HCT116 (cell line): ENCODE measurements around the gene CREBZF.

Experiments used
- EZH2 ChIP-seq: fragments of 200-600 bp; sonication (generic); IDR thresholded peaks from 2 replicates; pipeline ENCODE4 v1.6.1; 2017; ENCODE audit warnings: antibody characterized with exemption, mixed run types
- POLR2A ChIP-seq: IDR thresholded peaks from 2 replicates; pipeline ENCODE4 v1.7.0; 2011; ENCODE audit warnings: borderline replicate concordance; ENCODE audit not compliant: insufficient read depth, insufficient read length; ENCODE audit errors: extremely low read depth
- POLR2AphosphoS5 ChIP-seq: IDR thresholded peaks from 2 replicates; pipeline ENCODE4 v1.6.1; 2011; ENCODE audit warnings: mild to moderate bottlenecking, low read depth, low read length, moderate library complexity
- SP1 ChIP-seq: IDR thresholded peaks from 2 replicates; pipeline ENCODE4 v1.6.1; 2012; ENCODE audit warnings: low read depth
- YY1 ChIP-seq: IDR thresholded peaks from 2 replicates; pipeline ENCODE4 v1.6.1; 2011; ENCODE audit warnings: low read length, low read depth, moderate library complexity, mild to moderate bottlenecking; ENCODE audit not compliant: insufficient replicate concordance; ENCODE audit errors: extremely low read depth
- TF ChIP-seq, protein P1 (sequence below), 3 experiments: fragments of 200-600 bp in 1 of 3; sonication (generic) in 1 of 3; IDR thresholded peaks in 2 of 3; conservative IDR thresholded peaks in 1 of 3; 2 replicates each; pipeline ENCODE4 v1.5.1; 2012 to 2017; ENCODE audit warnings: low read depth in 2 of 3, low read length in 2 of 3, antibody characterized with exemption in 1 of 3, borderline replicate concordance in 1 of 3, control low read depth in 1 of 3, mild to moderate bottlenecking in 1 of 3, mixed read lengths in 1 of 3, mixed run types in 1 of 3, moderate library complexity in 1 of 3; ENCODE audit not compliant: insufficient read depth in 1 of 3
- TF ChIP-seq, protein P2 (sequence below): IDR thresholded peaks from 2 replicates; pipeline ENCODE4 v1.6.1; 2012; ENCODE audit warnings: low read depth
- TF ChIP-seq, protein P3 (sequence below): IDR thresholded peaks from 2 replicates; pipeline ENCODE4 v1.6.1; 2012

DNA sequence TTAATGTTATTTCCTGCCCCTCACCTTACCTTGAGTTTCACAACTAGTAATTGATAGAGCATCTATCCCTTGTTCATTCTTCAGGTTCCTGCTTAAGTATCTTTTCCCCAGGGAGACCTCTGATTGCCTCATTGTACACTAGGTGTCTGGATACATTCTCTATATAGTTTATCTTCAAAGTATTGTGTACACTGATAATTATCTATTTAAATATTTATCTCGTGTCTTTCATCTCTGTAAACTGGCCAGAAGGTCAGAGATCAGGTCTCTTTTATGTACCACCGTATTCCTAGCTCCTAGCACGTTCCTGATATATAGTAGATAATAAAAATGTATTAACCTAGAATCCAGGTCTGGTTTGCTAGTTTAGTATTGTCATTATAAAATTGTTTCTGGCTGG, 30.2 kb downstream of the CREBZF start:
- TF ChIP-seq POLR2AphosphoS5 = no peak
- TF ChIP-seq, protein P1, sequence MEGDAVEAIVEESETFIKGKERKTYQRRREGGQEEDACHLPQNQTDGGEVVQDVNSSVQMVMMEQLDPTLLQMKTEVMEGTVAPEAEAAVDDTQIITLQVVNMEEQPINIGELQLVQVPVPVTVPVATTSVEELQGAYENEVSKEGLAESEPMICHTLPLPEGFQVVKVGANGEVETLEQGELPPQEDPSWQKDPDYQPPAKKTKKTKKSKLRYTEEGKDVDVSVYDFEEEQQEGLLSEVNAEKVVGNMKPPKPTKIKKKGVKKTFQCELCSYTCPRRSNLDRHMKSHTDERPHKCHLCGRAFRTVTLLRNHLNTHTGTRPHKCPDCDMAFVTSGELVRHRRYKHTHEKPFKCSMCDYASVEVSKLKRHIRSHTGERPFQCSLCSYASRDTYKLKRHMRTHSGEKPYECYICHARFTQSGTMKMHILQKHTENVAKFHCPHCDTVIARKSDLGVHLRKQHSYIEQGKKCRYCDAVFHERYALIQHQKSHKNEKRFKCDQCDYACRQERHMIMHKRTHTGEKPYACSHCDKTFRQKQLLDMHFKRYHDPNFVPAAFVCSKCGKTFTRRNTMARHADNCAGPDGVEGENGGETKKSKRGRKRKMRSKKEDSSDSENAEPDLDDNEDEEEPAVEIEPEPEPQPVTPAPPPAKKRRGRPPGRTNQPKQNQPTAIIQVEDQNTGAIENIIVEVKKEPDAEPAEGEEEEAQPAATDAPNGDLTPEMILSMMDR (IDR thresholded peaks at IDR 0.05 in 2 of 3, conservative IDR thresholded peaks at IDR 0.05 in 1 of 3; ENCODE audit: borderline replicate concordance in 1 of 3, insufficient read depth in 1 of 3, low read depth in 2 of 3, low read length in 2 of 3) = no peak
- no peak for TF ChIP-seq POLR2A
- TF ChIP-seq, protein P2, sequence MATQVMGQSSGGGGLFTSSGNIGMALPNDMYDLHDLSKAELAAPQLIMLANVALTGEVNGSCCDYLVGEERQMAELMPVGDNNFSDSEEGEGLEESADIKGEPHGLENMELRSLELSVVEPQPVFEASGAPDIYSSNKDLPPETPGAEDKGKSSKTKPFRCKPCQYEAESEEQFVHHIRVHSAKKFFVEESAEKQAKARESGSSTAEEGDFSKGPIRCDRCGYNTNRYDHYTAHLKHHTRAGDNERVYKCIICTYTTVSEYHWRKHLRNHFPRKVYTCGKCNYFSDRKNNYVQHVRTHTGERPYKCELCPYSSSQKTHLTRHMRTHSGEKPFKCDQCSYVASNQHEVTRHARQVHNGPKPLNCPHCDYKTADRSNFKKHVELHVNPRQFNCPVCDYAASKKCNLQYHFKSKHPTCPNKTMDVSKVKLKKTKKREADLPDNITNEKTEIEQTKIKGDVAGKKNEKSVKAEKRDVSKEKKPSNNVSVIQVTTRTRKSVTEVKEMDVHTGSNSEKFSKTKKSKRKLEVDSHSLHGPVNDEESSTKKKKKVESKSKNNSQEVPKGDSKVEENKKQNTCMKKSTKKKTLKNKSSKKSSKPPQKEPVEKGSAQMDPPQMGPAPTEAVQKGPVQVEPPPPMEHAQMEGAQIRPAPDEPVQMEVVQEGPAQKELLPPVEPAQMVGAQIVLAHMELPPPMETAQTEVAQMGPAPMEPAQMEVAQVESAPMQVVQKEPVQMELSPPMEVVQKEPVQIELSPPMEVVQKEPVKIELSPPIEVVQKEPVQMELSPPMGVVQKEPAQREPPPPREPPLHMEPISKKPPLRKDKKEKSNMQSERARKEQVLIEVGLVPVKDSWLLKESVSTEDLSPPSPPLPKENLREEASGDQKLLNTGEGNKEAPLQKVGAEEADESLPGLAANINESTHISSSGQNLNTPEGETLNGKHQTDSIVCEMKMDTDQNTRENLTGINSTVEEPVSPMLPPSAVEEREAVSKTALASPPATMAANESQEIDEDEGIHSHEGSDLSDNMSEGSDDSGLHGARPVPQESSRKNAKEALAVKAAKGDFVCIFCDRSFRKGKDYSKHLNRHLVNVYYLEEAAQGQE = no peak
- TF ChIP-seq EZH2 = no peak
- TF ChIP-seq SP1 = no peak
- TF ChIP-seq YY1 = no peak
- TF ChIP-seq, protein P3, sequence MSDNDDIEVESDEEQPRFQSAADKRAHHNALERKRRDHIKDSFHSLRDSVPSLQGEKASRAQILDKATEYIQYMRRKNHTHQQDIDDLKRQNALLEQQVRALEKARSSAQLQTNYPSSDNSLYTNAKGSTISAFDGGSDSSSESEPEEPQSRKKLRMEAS = no peak
